Measurements from ENCODE around the gene CHRDL1. TPM values are rescaled to one million over a fixed set of nuclear protein-coding genes. Genes with fewer than 3 reads are reported as not detected.

The CHRDL1 gene
- total and polyA plus RNA-seq, 2 of the 13 experiments (the other 11 are each of a cell fraction or from before 2014, with no cell fraction given), result not detected

DNA sequence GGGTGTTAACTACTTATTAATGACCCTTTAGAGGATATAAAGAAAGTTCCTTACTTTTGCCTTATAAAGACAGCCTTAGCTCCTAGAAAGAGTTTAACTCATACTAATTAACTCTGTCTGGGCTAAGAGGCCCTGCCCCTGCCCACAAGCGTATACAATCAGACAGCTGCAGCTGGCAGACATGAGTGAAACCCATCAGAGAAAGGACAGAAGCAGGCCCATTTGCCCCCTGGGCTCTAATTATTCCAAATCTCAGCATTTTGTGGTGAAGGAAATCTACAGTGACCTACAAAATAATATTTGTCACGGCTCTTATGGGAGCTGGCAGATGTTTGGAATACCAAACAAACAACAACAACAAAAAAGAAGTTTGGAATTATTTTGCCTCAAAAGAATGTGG is 71.8 kb downstream of the CHRDL1 start (continued):
- no peak for TF ChIP-seq MYC (CRISPR knock-in tag; IDR thresholded peaks at IDR 0.05; ENCODE audit: borderline replicate concordance)

DNA sequence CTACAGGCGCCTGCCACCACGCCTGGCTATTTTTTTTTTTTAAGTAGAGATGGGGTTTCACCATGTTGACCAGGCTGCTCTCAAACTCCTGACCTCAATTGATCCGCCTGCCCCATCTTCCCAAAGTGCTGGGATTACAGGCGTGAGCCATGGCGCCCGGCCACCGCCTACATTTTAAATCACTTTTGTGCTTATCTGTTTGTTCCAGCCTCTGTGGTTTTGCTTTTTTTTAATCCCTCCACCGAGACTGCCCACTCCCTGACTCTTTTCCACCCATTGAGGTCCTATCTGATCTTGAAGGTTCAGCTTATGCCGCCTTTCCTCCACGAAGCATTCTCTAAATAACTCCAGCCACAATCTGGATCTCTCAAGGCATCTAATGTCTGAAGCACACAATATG is 73.5 kb downstream of the CHRDL1 start:
- FAIRE-seq, result no peak
- no peak overlapping the region for H3K4me2 ChIP-seq (ENCODE audit: low read depth, low read length)
- H3K4me3 ChIP-seq (replicated peaks in 1 of 3; ENCODE audit: insufficient read depth in 1 of 3, low read depth in 2 of 3, low read length in 3 of 3), result no peak overlapping the region
- BruUV-seq (replicated peaks), result no TSS peak
- H3K27me3 ChIP-seq (ENCODE audit: control insufficient read depth in 1 of 2, insufficient read depth in 2 of 2, low read length in 2 of 2), result no peaks in the 10 kb centered on the region
- H2AFZ ChIP-seq (ENCODE audit: low read length), result no peak overlapping the region
- no peak for DNase-seq (ENCODE audit: low spot score)
- no peaks in the 10 kb centered on the region for H3K9me3 ChIP-seq (ENCODE audit: low read length)
- in situ Hi-C loops (cut with HindIII; ENCODE audit: extremely low pct_ligation_motif_present, low pct_unique_long_range_greater_than_20kb) (no loop called here), intact Hi-C loops (cut with micrococcal nuclease; ENCODE audit: unreplicated experiment) (no loop called here)
- TF ChIP-seq AGO1 (IDR thresholded peaks at IDR 0.05; ENCODE audit: low read depth, low read length, poor library complexity, severe bottlenecking), result no peak
- no peaks in the 10 kb centered on the region for H3K36me3 ChIP-seq (replicated peaks in 1 of 2; ENCODE audit: control insufficient read depth in 1 of 2, insufficient read depth in 2 of 2, low read length in 2 of 2)
- ATAC-seq, result no peak
- ChIA-PET CTCF (ENCODE audit: low intra/inter-chr PET ratio, low total read pairs) (no interaction called here), POLR2A (no interaction called here)
- H3K9ac ChIP-seq (ENCODE audit: insufficient read depth, low read depth, low read length), result no peak overlapping the region
- WGBS (ENCODE audit: low lambda C conversion rate), result 35% methylated on average over 5 of the region's 10 CpGs
- H3K4me1 ChIP-seq (ENCODE audit: insufficient read depth, low read length), result no peaks in the 10 kb centered on the region
- no peaks in the 10 kb centered on the region for H4K20me1 ChIP-seq (ENCODE audit: insufficient read depth, low read length)
- H3K27ac ChIP-seq (ENCODE audit: extremely low read length, insufficient read depth, low read length), result no peak overlapping the region
- H3K79me2 ChIP-seq (ENCODE audit: insufficient read depth, low read length), result no peaks in the 10 kb centered on the region

- Histone ChIP-seq H3K36me3 (replicated peaks in 1 of 2; ENCODE audit: control insufficient read depth in 1 of 2, insufficient read depth in 2 of 2, low read length in 2 of 2) (no peaks in the 10 kb centered on the region), H3K9me3 (ENCODE audit: low read length) (no peaks in the 10 kb centered on the region), H3K4me2 (ENCODE audit: low read depth, low read length) (no peak overlapping the region), H3K27ac (ENCODE audit: extremely low read length, insufficient read depth, low read length) (no peak overlapping the region), H3K9ac (ENCODE audit: insufficient read depth, low read depth, low read length) (no peak overlapping the region), H3K79me2 (ENCODE audit: insufficient read depth, low read length) (no peaks in the 10 kb centered on the region), H2AFZ (ENCODE audit: low read length) (no peak overlapping the region), H3K27me3 (ENCODE audit: control insufficient read depth in 1 of 2, insufficient read depth in 2 of 2, low read length in 2 of 2) (no peaks in the 10 kb centered on the region), H4K20me1 (ENCODE audit: insufficient read depth, low read length) (no peaks in the 10 kb centered on the region), H3K4me1 (ENCODE audit: insufficient read depth, low read length) (no peaks in the 10 kb centered on the region), H3K4me3 (replicated peaks in 1 of 3; ENCODE audit: insufficient read depth in 1 of 3, low read depth in 2 of 3, low read length in 3 of 3) (no peak overlapping the region)
- ChIA-PET POLR2A (no interaction called here), CTCF (ENCODE audit: low intra/inter-chr PET ratio, low total read pairs) (no interaction called here)
- FAIRE-seq (no peak), ATAC-seq (no peak), DNase-seq (ENCODE audit: low spot score) (no peak)
- in situ Hi-C loops (cut with HindIII; ENCODE audit: extremely low pct_ligation_motif_present, low pct_unique_long_range_greater_than_20kb) (no loop called here), intact Hi-C loops (cut with micrococcal nuclease; ENCODE audit: unreplicated experiment) (no loop called here)
- TF ChIP-seq ZNF337 (CRISPR knock-in tag; IDR thresholded peaks at IDR 0.05; ENCODE audit: borderline replicate concordance, low read depth), result no peak
- TF ChIP-seq IRF2 (CRISPR knock-in tag; IDR thresholded peaks at IDR 0.05), result no peak
- TF ChIP-seq ZNF124 (CRISPR knock-in tag; IDR thresholded peaks at IDR 0.05), result no peak
- no peak for TF ChIP-seq DNMT3B (CRISPR knock-in tag; conservative IDR thresholded peaks at IDR 0.05)
- no peak for TF ChIP-seq ZNF737 (CRISPR knock-in tag; IDR thresholded peaks at IDR 0.05; ENCODE audit: borderline replicate concordance)
- TF ChIP-seq ZNF629 (CRISPR knock-in tag; conservative IDR thresholded peaks at IDR 0.05), result no peak
- TF ChIP-seq ZMYM4 (CRISPR knock-in tag; IDR thresholded peaks at IDR 0.05), result no peak
- no peak for TF ChIP-seq SMARCE1 (IDR thresholded peaks at IDR 0.05; ENCODE audit: borderline replicate concordance)
- TF ChIP-seq ZNF576 (CRISPR knock-in tag; IDR thresholded peaks at IDR 0.05), result no peak
- TF ChIP-seq POLR2A (IDR thresholded peaks at IDR 0.05; ENCODE audit: insufficient read depth in 1 of 2, low read depth in 2 of 2, low read length in 2 of 2), result no peak
- no TSS peak for BruUV-seq (replicated peaks)
- WGBS (ENCODE audit: low lambda C conversion rate), result 9% methylated on average over 1 of the region's 2 CpGs
These were observed 82.0 kb downstream of the CHRDL1 start for GRCh38 chrX:110713666-110714065.
